BJ (cell line): ENCODE data around the gene NUSAP1. TPM values are rescaled to one million over a fixed set of nuclear protein-coding genes. Genes with fewer than 3 reads are reported as not detected.
"Not testable (repeated sequence)": the region's sequence is repeated elsewhere in the genome, so short reads cannot be mapped to it uniquely, and the experiment has no call there.

Experiments
- CTCF ChIA-PET: fragments of 350-600 bp; formaldehyde crosslinking; extraction: SDS; loops from one replicate; lab custom pipeline; 2021; ENCODE audit warnings: antibody characterized with exemption, inconsistent platforms; lab: Yijun Ruan, JAX
- POLR2A ChIA-PET: fragments of 300-600 bp; sonication (Branson Sonifier 250); formaldehyde crosslinking; extraction: SDS; loops from one replicate; lab custom pipeline; 2021; ENCODE audit warnings: antibody characterized with exemption; lab: Charles Lee
- DNase-seq: peaks from one replicate; pipeline ENCODE4 v3.0.0-alpha.2; 2011; ENCODE audit warnings: low read depth
- H3K27me3 ChIP-seq: 2 replicates; pipeline ENCODE4 v1.6.0; 2011; ENCODE audit warnings: low read length; ENCODE audit not compliant: control insufficient read depth, insufficient read depth
- H3K36me3 ChIP-seq: 2 replicates; pipeline ENCODE4 v1.5.1; 2011; ENCODE audit warnings: low read length; ENCODE audit not compliant: control insufficient read depth, insufficient read depth
- H3K4me3 ChIP-seq: 2 replicates; pipeline ENCODE4 v1.5.1; 2011; ENCODE audit warnings: low read depth, mild to moderate bottlenecking, control low read depth, low read length
- CTCF ChIP-seq: IDR thresholded peaks from 2 replicates; pipeline ENCODE4 v1.5.1; 2011; ENCODE audit warnings: low read depth, mild to moderate bottlenecking, control low read depth, inconsistent platforms, low read length, moderate library complexity; ENCODE audit not compliant: insufficient read depth
- polyA plus RNA-seq: library from polyadenylated mRNA; depleted of rRNA; stranded (reverse); fragments of >200 nt; gene quantifications from 2 replicates; pipeline ENCODE4 v1.2.3, GENCODE V29; 2011

NUSAP1 gene
- polyA plus RNA-seq, 1 experiment, result 102 TPM

- CTCF ChIA-PET, result no interaction called here
- TF ChIP-seq CTCF, result no peak
- no peak for DNase-seq
- no peaks in the 10 kb centered on the region for H3K27me3 ChIP-seq
- H3K36me3 ChIP-seq, result no peaks in the 10 kb centered on the region; the same call in 1 of the 2 replicates
- no peak overlapping the region for H3K4me3 ChIP-seq
- POLR2A ChIA-PET, result no interaction called here
These were observed 14.6 kb downstream of the NUSAP1 start for GRCh38 chr15:41347236-41347635.

GRCh38 chr15:41350057-41350717 is 17.5 kb downstream of the NUSAP1 start:
- no peaks in the 10 kb centered on the region for H3K27me3 ChIP-seq
- ChIA-PET CTCF (no interaction called here), POLR2A (no interaction called here)
- no peaks in the 10 kb centered on the region; the same call in 1 of the 2 replicates for H3K36me3 ChIP-seq
- H3K4me3 ChIP-seq, result no peak overlapping the region
- TF ChIP-seq CTCF, result no peak
- no peak for DNase-seq

GRCh38 chr15:41354371-41354770 is 21.7 kb downstream of the NUSAP1 start:
- Histone ChIP-seq H3K36me3 (no peaks in the 10 kb centered on the region), H3K4me3 (no peak overlapping the region), H3K27me3 (no peaks in the 10 kb centered on the region)
- ChIA-PET CTCF (no interaction called here), POLR2A (no interaction called here)
- no peak for TF ChIP-seq CTCF
- DNase-seq, result no peak

GRCh38 chr15:41367418-41367817 is 34.7 kb downstream of the NUSAP1 start:
- TF ChIP-seq CTCF, result no peak
- DNase-seq, result no peak
- ChIA-PET POLR2A (no interaction called here), CTCF (interaction anchor here (1.5 kb wide), 1 partner anchor 9 kb away, joined by 3 read pairs; no protein-coding TSS in a partner anchor)
- peaks cover 3% of the 10 kb centered on the region; the same call in 1 of the 2 replicates for H3K36me3 ChIP-seq
- H3K4me3 ChIP-seq, result no peak overlapping the region
- H3K27me3 ChIP-seq, result no peaks in the 10 kb centered on the region

DNA sequence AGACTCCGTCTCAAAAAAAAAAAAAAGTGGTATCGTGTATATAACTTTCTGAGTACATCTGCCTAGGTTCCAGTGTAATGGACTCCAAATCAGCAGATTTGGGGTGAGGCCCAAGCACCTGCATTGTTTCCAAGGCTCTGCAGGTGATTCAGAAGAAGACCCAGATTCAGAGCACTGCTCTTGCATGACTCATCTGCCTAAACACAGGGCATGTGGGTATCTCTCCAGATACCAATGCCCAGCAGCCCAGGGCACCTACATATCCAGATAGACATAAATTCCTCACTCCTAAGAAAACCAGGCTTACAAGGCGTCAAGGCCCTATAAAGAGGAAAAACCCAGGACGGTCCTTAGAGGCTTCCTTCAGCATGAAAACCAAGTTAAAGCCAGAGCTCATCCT is 45.3 kb downstream of the NUSAP1 start:
- Histone ChIP-seq H3K36me3 (no peaks in the 10 kb centered on the region), H3K27me3 (no peaks in the 10 kb centered on the region), H3K4me3 (no peak overlapping the region)
- CTCF ChIA-PET, result interaction anchor here (1.0 to 1.4 kb wide), 2 partner anchors 10 to 12 kb away, joined by 3 to 5 read pairs; no protein-coding TSS in a partner anchor
- no peak for DNase-seq
- POLR2A ChIA-PET, result no interaction called here
- TF ChIP-seq CTCF, result no peak

DNA sequence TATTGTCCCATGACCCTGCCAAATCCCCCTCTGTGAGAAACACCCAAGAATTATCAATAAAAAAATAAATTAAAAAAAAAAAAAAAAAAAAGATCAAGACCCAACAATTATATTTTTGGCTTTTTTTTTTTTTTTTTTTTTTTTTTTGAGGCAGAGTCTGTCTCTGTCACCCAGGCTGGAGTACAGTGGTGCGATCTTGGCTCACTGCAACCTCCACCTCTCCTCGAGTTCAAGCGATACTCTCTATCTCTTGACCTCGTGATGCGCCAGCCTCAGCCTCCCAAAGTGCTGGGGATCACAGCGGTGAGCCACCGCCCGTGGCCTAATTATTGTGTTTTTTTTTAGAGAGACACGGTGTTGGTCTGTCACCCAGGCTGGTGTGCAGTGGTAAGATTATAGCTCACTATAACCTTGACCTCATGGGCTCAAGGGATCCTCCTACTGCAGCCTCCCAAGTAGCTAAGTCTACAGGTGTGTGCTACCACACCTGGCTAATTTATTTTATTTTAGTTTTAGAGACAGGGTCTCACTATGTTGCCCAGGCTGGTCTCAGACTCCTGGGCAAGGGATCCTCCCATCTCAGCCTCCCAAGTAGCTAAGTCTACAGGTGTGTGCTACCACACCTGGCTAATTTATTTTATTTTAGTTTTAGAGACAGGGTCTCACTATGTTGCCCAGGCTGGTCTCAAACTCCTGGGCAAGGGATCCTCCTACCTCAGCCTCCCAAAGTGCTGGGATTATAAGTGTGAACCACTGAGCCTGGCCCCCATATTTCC is 51.5 kb downstream of the NUSAP1 start:
- H3K36me3 ChIP-seq, DNase-seq, H3K27me3 ChIP-seq, POLR2A ChIA-PET, CTCF ChIA-PET, H3K4me3 ChIP-seq: not testable (repeated sequence)
